T-cell (primary cell): Measurements from ENCODE around the gene SNN. TPM values are rescaled to one million over a fixed set of nuclear protein-coding genes. Genes with fewer than 3 reads are reported as not detected.

Source experiments
- ATAC-seq, 4 experiments: fragments of 200-7000 bp in 3 of 4; fragments of 150-1000 bp in 1 of 4; cut with Tn5 transposase; replicated peaks in 1 of 4; 1 replicate in 3 of 4; 2 replicates in 1 of 4; pipeline ENCODE4 v1.10.0; 2021; ENCODE audit warnings: moderate library complexity in 3 of 4, mild to moderate bottlenecking in 2 of 4, moderate number of reproducible peaks in 1 of 4
- CTCF ChIA-PET, 2 donors: fragments of 300-600 bp; sonication (Branson Sonifier 250); formaldehyde crosslinking; loops; one replicate each; lab custom pipeline; 2022; ENCODE audit warnings: antibody characterized with exemption in 2 of 2; lab: Charles Lee
- POLR2A ChIA-PET, 2 donors: fragments of 300-600 bp; sonication (Branson Sonifier 250); formaldehyde crosslinking; loops; one replicate each; lab custom pipeline; 2022; ENCODE audit warnings: antibody characterized with exemption in 2 of 2; lab: Charles Lee
- DNase-seq, 35 experiments: peaks; one replicate each; pipeline versions ENCODE4 v3.0.0 to v3.0.0-alpha.2; 2013 to 2023
- H3K27ac ChIP-seq: one replicate; pipeline ENCODE4 v1.5.1; 2013; ENCODE audit warnings: low read length
- H3K27me3 ChIP-seq, 2 experiments: replicated peaks in 1 of 2; 1 replicate in 1 of 2; 2 replicates in 1 of 2; pipeline versions ENCODE4 v1.6.1 to v1.7.0; 2013; ENCODE audit warnings: low read length in 1 of 2, mixed read lengths in 1 of 2; ENCODE audit not compliant: control insufficient read depth in 2 of 2, insufficient read depth in 2 of 2; ENCODE audit errors: extremely low read depth in 1 of 2
- H3K36me3 ChIP-seq, 2 donors: 1 replicate in 1 of 2; 2 replicates in 1 of 2; pipeline versions ENCODE4 v1.6.1 to v1.7.0; 2013; ENCODE audit warnings: low read length in 1 of 2; ENCODE audit not compliant: control insufficient read depth in 2 of 2, insufficient read depth in 1 of 2; ENCODE audit errors: extremely low read depth in 1 of 2
- H3K4me1 ChIP-seq, 2 experiments: 1 replicate in 1 of 2; 2 replicates in 1 of 2; pipeline versions ENCODE4 v1.6.1 to v1.7.0; 2013; ENCODE audit warnings: low read length in 2 of 2, mixed read lengths in 1 of 2; ENCODE audit not compliant: insufficient read depth in 2 of 2, control insufficient read depth in 1 of 2; ENCODE audit errors: extremely low read depth in 1 of 2
- H3K4me3 ChIP-seq, 2 donors: 1 replicate in 1 of 2; 2 replicates in 1 of 2; pipeline versions ENCODE4 v1.5.1 to v1.7.0; 2013; ENCODE audit warnings: mild to moderate bottlenecking in 2 of 2, low read length in 1 of 2, moderate library complexity in 1 of 2; ENCODE audit not compliant: control insufficient read depth in 1 of 2; ENCODE audit errors: extremely low read depth in 1 of 2
- H3K9me3 ChIP-seq: 2 replicates; pipeline ENCODE4 v1.7.0; 2013
- H3K27ac Mint-ChIP-seq, 2 donors: one replicate each; pipeline ENCODE4 v1.8.0; 2020 to 2021; ENCODE audit warnings: mild to moderate bottlenecking in 2 of 2, mixed read lengths in 2 of 2
- H3K27me3 Mint-ChIP-seq, 2 donors: one replicate each; pipeline ENCODE4 v1.8.0; 2021 to 2022; ENCODE audit warnings: mixed read lengths in 2 of 2
- H3K36me3 Mint-ChIP-seq: one replicate; pipeline ENCODE4 v1.8.0; 2021; ENCODE audit warnings: mixed read lengths
- H3K4me1 Mint-ChIP-seq, 3 donors: one replicate each; pipeline ENCODE4 v1.8.0; 2020 to 2022; ENCODE audit warnings: mixed read lengths in 3 of 3, mild to moderate bottlenecking in 1 of 3
- H3K4me3 Mint-ChIP-seq, 3 donors: one replicate each; pipeline ENCODE4 v1.8.0; 2020 to 2022; ENCODE audit warnings: mild to moderate bottlenecking in 3 of 3, mixed read lengths in 3 of 3, moderate library complexity in 3 of 3
- H3K9me3 Mint-ChIP-seq, 3 donors: one replicate each; pipeline ENCODE4 v1.8.0; 2020 to 2022; ENCODE audit warnings: mixed read lengths in 3 of 3
- WGBS: methylation state at CpG from one replicate; pipeline ENCODE4 v1.1.5; 2013; ENCODE audit warnings: missing lambda C conversion rate; ENCODE audit not compliant: insufficient coverage; 5-methylcytosine and 5-hydroxymethylcytosine counted together
- total RNA-seq, 35 experiments: library from RNA in 6 of 35; stranded (reverse) in 6 of 35; fragments of 120-200 nt in 1 of 35; gene quantifications; one replicate each; pipeline versions ENCODE4 v1.2.1 to v1.2.4 and lab custom pipeline; 2013 to 2026

Gene SNN
- total RNA-seq, 5 donors from 2014 or later (not counting 1 experiment from before 2014, with no cell fraction given): 17.4 to 56.2 (median 22.7) TPM

DNA sequence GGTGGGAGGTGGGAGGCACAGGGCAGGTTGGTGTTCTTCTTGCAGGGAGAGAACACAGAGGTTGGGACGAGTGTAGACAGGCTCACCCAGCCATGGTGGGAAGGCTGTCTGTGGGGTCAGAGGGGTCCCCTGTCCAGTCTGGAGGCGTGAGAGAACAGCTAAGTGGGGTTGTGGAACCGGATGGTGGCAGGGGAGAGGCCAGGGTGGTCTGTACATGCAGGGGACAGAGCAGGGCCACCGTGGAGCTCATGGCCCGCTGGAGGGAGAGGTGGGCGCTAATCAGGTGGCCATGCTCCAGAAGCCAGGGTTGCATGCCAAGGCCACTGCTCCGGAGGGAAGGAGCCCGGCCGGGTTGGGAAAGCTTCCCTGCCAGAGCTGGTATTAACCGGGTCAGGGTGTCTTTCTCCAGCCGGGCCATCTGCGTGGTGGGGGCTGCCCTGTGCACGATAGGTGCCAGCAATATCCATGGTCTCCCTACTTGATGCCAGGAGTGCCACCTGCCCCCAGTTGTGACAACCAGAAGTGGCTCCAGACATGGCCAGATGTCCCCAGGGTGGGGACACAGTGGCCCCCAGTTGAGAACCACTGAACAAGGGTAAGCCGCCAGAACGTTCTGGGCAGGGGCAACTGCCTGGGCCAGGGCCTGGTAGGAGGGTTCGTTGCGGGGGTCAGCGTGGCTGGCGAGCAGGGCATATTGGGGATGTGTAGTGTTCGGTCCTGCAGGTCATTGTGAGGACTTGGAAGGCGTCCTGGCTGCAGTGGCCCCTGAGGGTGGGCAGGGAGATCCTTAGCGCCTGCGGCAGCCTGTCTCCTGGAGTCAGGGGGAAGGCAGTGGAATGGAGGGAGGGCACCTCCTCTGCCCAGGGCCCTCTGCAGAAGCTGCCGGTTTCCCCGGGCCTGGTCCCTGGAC lies 5.1 kb downstream of the SNN start:
- no peaks in the 10 kb centered on the region for H3K9me3 ChIP-seq
- peaks cover 13 to 23% of the 10 kb centered on the region in 2 donors for H3K36me3 ChIP-seq
- no peaks in the 10 kb centered on the region for H3K27me3 Mint-ChIP-seq
- no peaks in the 10 kb centered on the region for H3K9me3 Mint-ChIP-seq
- peak overlapping the region; percentile 37 for H3K27ac ChIP-seq
- ChIA-PET POLR2A (no interaction called here), CTCF (interaction anchor here in 1 of 2 donors (1.1 kb wide), 1 partner anchor 141 kb away, joined by 3 read pairs; no protein-coding TSS in a partner anchor)
- peaks cover 0 to 7% of the 10 kb centered on the region in 2 experiments for H3K27me3 ChIP-seq
- H3K4me1 Mint-ChIP-seq: peaks cover 62 to 78% (median 76%) of the 10 kb centered on the region in 3 donors
- no peak for ATAC-seq
- H3K4me3 ChIP-seq: no peak overlapping the region
- no peak for DNase-seq
- WGBS: 90% methylated on average over 21 of the region's 25 CpGs
- H3K36me3 Mint-ChIP-seq: peaks cover 10% of the 10 kb centered on the region
- H3K27ac Mint-ChIP-seq: peak overlapping the region; percentile 92 to 93
- H3K4me1 ChIP-seq: peaks cover 31 to 68% of the 10 kb centered on the region in 2 experiments
- peak overlapping the region in 1 of 3 donors; percentile 83 for H3K4me3 Mint-ChIP-seq

- Mint-ChIP-seq H3K9me3 (no peaks in the 10 kb centered on the region), H3K4me3 (peak overlapping the region in 1 of 3 donors; percentile 83), H3K27me3 (no peaks in the 10 kb centered on the region), H3K27ac (peak overlapping the region; percentile 89 to 91), H3K4me1 (peaks cover 62 to 82% (median 81%) of the 10 kb centered on the region in 3 donors), H3K36me3 (peaks cover 12% of the 10 kb centered on the region)
- peaks cover 13 to 30% of the 10 kb centered on the region in 2 donors for H3K36me3 ChIP-seq
- no peak overlapping the region for H3K27ac ChIP-seq
- POLR2A ChIA-PET: interaction anchor here in 1 of 2 donors (0.7 to 1.1 kb wide), 2 partner anchors 131 to 136 kb away, joined by 5 to 8 read pairs; no protein-coding TSS in a partner anchor
- WGBS: 97% methylated on average over 24 of the region's 25 CpGs
- no peaks in the 10 kb centered on the region for H3K9me3 ChIP-seq
- H3K4me1 ChIP-seq: peaks cover 31 to 68% of the 10 kb centered on the region in 2 experiments
- ATAC-seq: no peak
- CTCF ChIA-PET: interaction anchor here in 1 of 2 donors (1.0 kb wide), 1 partner anchor 142 kb away, joined by 3 read pairs; no protein-coding TSS in a partner anchor
- no peak for DNase-seq
- H3K4me3 ChIP-seq: no peak overlapping the region
- H3K27me3 ChIP-seq: peaks cover 0 to 7% of the 10 kb centered on the region in 2 experiments
Observed at GRCh38 chr16:11674001-11674817, 6.0 kb downstream of the SNN start.

- POLR2A ChIA-PET: interaction anchor here in 1 of 2 donors (0.6 to 1.1 kb wide), 5 partner anchors 47 to 705 kb away, joined by 5 to 8 read pairs (median 5); no protein-coding TSS in a partner anchor
- Mint-ChIP-seq H3K36me3 (peaks cover 20% of the 10 kb centered on the region), H3K27me3 (no peaks in the 10 kb centered on the region), H3K27ac (peak overlapping the region; percentile 89 to 91), H3K4me1 (peaks cover 60 to 80% (median 79%) of the 10 kb centered on the region in 3 donors), H3K4me3 (peak overlapping the region in 1 of 3 donors; percentile 83), H3K9me3 (no peaks in the 10 kb centered on the region)
- Histone ChIP-seq H3K9me3 (no peaks in the 10 kb centered on the region), H3K36me3 (peaks cover 13 to 38% of the 10 kb centered on the region in 2 donors), H3K27me3 (no peaks in the 10 kb centered on the region), H3K4me1 (peaks cover 30 to 61% of the 10 kb centered on the region in 2 experiments), H3K27ac (no peak overlapping the region), H3K4me3 (no peak overlapping the region)
- DNase-seq (no peak), ATAC-seq (no peak)
- WGBS: 74% methylated on average over 4 of the region's 15 CpGs
- CTCF ChIA-PET: interaction anchor here (0.5 to 1.0 kb wide), 3 partner anchors 43 to 143 kb away, joined by 3 to 5 read pairs (median 3); no protein-coding TSS in a partner anchor
Observed at GRCh38 chr16:11674818-11675560, 6.7 kb downstream of the SNN start.

GRCh38 chr16:11675561-11676511 lies 7.6 kb downstream of the SNN start:
- peaks cover 23 to 59% of the 10 kb centered on the region in 2 experiments for H3K4me1 ChIP-seq
- Mint-ChIP-seq H3K4me1 (peaks cover 59 to 80% (median 79%) of the 10 kb centered on the region in 3 donors), H3K4me3 (no peak overlapping the region), H3K36me3 (peaks cover 21% of the 10 kb centered on the region), H3K27me3 (no peaks in the 10 kb centered on the region), H3K27ac (peak overlapping the region; percentile 39 to 91), H3K9me3 (no peaks in the 10 kb centered on the region)
- DNase-seq (peak in 3 of 35 experiments; percentile 36 to 46 (median 39)), ATAC-seq (peak in 3 of 4 experiments; percentile 26 to 45 (median 34))
- peaks cover 13 to 43% of the 10 kb centered on the region in 2 donors for H3K36me3 ChIP-seq
- H3K4me3 ChIP-seq: no peak overlapping the region
- ChIA-PET CTCF (interaction anchor here in 1 of 2 donors (0.7 kb wide), 1 partner anchor 115 kb away, joined by 3 read pairs; no protein-coding TSS in a partner anchor), POLR2A (interaction anchor here (0.6 to 0.7 kb wide), 4 partner anchors 43 to 706 kb away, joined by 3 to 8 read pairs (median 5); no protein-coding TSS in a partner anchor)
- 70% methylated on average over 42 of the region's 42 CpGs for WGBS
- H3K27ac ChIP-seq: no peak overlapping the region
- no peaks in the 10 kb centered on the region for H3K27me3 ChIP-seq
- H3K9me3 ChIP-seq: no peaks in the 10 kb centered on the region

GRCh38 chr16:11676799-11677198 lies 8.5 kb downstream of the SNN start:
- ChIA-PET CTCF (interaction anchor here in 1 of 2 donors (0.6 to 1.0 kb wide), 2 partner anchors 38 to 145 kb away, joined by 3 to 4 read pairs; no protein-coding TSS in a partner anchor), POLR2A (no interaction called here)
- WGBS: 94% methylated on average over 7 of the region's 14 CpGs
- Histone ChIP-seq H3K36me3 (peaks cover 13 to 43% of the 10 kb centered on the region in 2 donors), H3K4me3 (no peak overlapping the region), H3K4me1 (peaks cover 20 to 58% of the 10 kb centered on the region in 2 experiments), H3K27ac (no peak overlapping the region), H3K27me3 (no peaks in the 10 kb centered on the region), H3K9me3 (no peaks in the 10 kb centered on the region)
- no peaks in the 10 kb centered on the region for H3K27me3 Mint-ChIP-seq
- peak in 1 of 35 experiments; percentile 11 for DNase-seq
- ATAC-seq: no peak
- H3K27ac Mint-ChIP-seq: peak overlapping the region in 1 of 2 donors; percentile 77
- H3K4me3 Mint-ChIP-seq: no peak overlapping the region
- H3K36me3 Mint-ChIP-seq: peaks cover 24% of the 10 kb centered on the region
- no peaks in the 10 kb centered on the region for H3K9me3 Mint-ChIP-seq
- peaks cover 59 to 80% (median 79%) of the 10 kb centered on the region in 3 donors for H3K4me1 Mint-ChIP-seq
